RWPE2 (cell line): ENCODE measurements around the gene A1CF.

Source experiments
- ATAC-seq: fragments of 200-7000 bp; cut with Tn5 transposase; 3 replicates; pipeline ENCODE4 v1.9.1; 2021; ENCODE audit warnings: low read depth
- DNase-seq: peaks from one replicate; pipeline ENCODE4 v3.0.0-alpha.2; 2020; ENCODE audit warnings: low spot score
- H3K27ac ChIP-seq: fragments of 450-650 bp; 2 replicates; pipeline ENCODE4 v1.5.1; 2017; ENCODE audit warnings: mild to moderate bottlenecking; ENCODE audit not compliant: poor library complexity, severe bottlenecking
- H3K27me3 ChIP-seq: fragments of 250-450 bp; sonication (Bioruptor Pico); 2 replicates; pipeline ENCODE4 v1.5.1; 2021; ENCODE audit warnings: mild to moderate bottlenecking, moderate library complexity; ENCODE audit not compliant: insufficient read depth, poor library complexity, severe bottlenecking
- H3K36me3 ChIP-seq: fragments of 250-450 bp; sonication (Bioruptor Pico); 2 replicates; pipeline ENCODE4 v1.5.1; 2020; ENCODE audit warnings: low read depth, mild to moderate bottlenecking, moderate library complexity
- H3K4me1 ChIP-seq: fragments of 250-450 bp; sonication (Bioruptor Pico); 2 replicates; pipeline ENCODE4 v1.5.1; 2021; ENCODE audit warnings: mild to moderate bottlenecking, moderate library complexity; ENCODE audit not compliant: insufficient read depth, poor library complexity, severe bottlenecking
- H3K4me3 ChIP-seq: fragments of 250-450 bp; sonication (Bioruptor Pico); 2 replicates; pipeline ENCODE4 v1.5.1; 2021; ENCODE audit warnings: mild to moderate bottlenecking, moderate library complexity; ENCODE audit not compliant: severe bottlenecking
- H3K9me3 ChIP-seq: fragments of 250-450 bp; sonication (Bioruptor Pico); 2 replicates; pipeline ENCODE4 v1.5.1; 2021; ENCODE audit warnings: mild to moderate bottlenecking, moderate library complexity; ENCODE audit not compliant: severe bottlenecking
- TF ChIP-seq, protein P1 (sequence below): fragments of 450-650 bp; IDR thresholded peaks from one replicate; pipeline ENCODE4 v1.5.1; 2017; ENCODE audit warnings: mild to moderate bottlenecking, moderate library complexity; ENCODE audit not compliant: poor library complexity, severe bottlenecking

The A1CF gene

DNA sequence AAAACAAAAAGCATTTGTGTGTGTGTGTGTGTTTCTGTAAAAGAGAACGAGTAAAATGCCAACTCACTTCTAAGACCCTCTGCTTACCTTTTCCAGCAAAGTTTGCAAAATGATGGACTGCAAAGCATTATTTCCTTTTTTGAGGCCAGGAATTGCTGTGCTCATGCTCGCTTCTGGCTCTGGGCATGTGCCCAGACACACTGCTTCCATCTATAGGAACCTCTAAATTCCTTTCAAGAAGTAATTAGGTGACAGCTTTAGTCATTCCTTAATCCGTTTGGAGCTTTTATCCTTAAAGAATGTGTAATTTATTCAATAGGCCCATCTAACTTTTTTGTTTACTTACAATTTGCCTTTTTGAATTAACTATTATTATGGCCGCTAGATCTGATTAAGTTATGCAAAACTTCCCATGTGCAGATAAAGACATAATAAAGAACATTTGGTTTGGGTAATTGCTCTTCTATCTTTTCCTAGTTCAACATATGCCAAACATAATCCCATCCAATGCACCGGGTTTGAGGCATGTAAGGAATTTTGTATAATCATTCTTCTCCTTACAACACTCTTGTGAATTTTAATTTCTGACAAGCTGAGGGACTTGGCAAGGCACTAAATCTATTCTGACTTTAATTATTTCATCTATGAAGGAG is 34.7 kb downstream of the A1CF start:
- TF ChIP-seq, protein P1, sequence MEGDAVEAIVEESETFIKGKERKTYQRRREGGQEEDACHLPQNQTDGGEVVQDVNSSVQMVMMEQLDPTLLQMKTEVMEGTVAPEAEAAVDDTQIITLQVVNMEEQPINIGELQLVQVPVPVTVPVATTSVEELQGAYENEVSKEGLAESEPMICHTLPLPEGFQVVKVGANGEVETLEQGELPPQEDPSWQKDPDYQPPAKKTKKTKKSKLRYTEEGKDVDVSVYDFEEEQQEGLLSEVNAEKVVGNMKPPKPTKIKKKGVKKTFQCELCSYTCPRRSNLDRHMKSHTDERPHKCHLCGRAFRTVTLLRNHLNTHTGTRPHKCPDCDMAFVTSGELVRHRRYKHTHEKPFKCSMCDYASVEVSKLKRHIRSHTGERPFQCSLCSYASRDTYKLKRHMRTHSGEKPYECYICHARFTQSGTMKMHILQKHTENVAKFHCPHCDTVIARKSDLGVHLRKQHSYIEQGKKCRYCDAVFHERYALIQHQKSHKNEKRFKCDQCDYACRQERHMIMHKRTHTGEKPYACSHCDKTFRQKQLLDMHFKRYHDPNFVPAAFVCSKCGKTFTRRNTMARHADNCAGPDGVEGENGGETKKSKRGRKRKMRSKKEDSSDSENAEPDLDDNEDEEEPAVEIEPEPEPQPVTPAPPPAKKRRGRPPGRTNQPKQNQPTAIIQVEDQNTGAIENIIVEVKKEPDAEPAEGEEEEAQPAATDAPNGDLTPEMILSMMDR: no peak
- no peaks in the 10 kb centered on the region for H3K36me3 ChIP-seq
- peak overlapping the region; percentile 71 for H3K27ac ChIP-seq
- no peak overlapping the region for H3K4me3 ChIP-seq
- H3K27me3 ChIP-seq: no peaks in the 10 kb centered on the region
- no peaks in the 10 kb centered on the region for H3K9me3 ChIP-seq
- ATAC-seq (no peak), DNase-seq (no peak)
- H3K4me1 ChIP-seq: peaks cover 30% of the 10 kb centered on the region

DNA sequence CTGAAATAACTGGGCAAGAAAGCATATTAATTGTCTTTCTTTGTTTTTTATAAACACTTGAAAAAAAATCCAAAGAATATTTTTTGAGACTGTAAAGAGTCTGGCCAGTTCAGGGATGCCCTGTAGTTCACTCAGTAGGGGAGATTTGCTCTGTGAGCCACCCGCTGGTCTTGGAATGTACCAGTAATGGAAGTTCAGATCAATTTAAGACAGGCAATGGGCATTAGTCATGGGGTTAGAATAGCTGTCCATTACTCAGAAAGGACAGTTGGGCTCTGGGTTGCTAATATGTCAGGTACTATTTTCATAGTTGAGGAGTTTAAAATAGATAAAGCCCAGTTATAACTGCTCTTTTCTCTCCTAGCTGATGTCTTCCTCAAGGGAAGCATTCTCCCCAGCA is 38.7 kb downstream of the A1CF start:
- ATAC-seq (peak; percentile 45; the same call in 1 of the 3 replicates), DNase-seq (no peak)
- H3K4me3 ChIP-seq: no peak overlapping the region
- no peaks in the 10 kb centered on the region for H3K36me3 ChIP-seq
- no peak overlapping the region for H3K27ac ChIP-seq
- TF ChIP-seq, protein P1: no peak
- no peaks in the 10 kb centered on the region for H3K27me3 ChIP-seq
- peaks cover 13% of the 10 kb centered on the region for H3K4me1 ChIP-seq
- H3K9me3 ChIP-seq: no peaks in the 10 kb centered on the region

DNA sequence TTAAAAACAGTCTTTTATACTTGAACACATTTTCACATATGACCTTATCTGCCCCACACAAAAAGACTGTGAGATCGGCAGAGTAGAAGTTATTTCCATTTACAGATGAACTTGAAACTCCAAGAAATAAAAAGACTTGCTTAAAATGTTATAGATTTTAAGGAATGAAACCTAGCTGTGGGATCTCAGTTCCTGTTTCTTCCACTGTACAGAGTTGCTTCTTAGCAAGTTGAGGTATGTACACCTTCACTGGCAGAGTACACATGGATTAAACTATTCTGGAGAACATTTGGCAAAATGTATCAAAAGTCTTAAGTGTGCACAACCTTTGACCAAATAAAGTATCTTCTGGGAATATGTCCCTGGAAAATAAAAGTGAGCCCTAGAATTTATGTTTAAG is 48.3 kb downstream of the A1CF start:
- H3K4me3 ChIP-seq: no peak overlapping the region
- no peaks in the 10 kb centered on the region for H3K4me1 ChIP-seq
- H3K9me3 ChIP-seq: no peaks in the 10 kb centered on the region
- no peaks in the 10 kb centered on the region for H3K36me3 ChIP-seq
- no peak overlapping the region for H3K27ac ChIP-seq
- H3K27me3 ChIP-seq: no peaks in the 10 kb centered on the region
- TF ChIP-seq, protein P1: no peak
- DNase-seq (no peak), ATAC-seq (no peak)

DNA sequence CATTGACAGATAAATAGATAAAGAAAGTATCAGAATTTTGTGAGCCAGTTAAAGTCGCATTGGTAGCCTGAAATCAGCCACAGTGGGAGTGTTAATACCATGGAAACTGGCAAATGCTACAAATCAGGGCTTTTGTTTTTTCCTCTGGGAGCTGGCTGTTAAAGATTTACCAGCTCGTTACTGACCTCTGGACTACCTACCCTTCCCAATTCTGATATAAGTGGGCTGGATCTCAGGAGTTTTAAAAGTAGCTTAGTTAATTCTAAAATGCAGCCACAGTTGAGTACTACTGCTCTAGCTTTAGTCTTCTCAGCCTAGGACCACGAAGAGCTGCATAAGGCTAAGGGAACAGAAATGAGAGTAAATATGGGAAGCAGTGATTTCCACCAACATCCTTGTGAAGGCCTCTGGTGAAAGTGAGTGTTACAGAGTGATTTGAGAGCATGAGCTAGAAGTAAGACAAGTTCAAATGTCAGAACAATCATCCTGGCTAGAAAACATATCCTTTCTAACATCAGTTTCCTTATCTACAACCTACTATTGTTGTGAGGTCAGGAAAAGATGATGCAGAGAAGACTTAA is 53.2 kb downstream of the A1CF start:
- Histone ChIP-seq H3K27me3 (no peaks in the 10 kb centered on the region), H3K4me1 (no peaks in the 10 kb centered on the region), H3K4me3 (no peak overlapping the region), H3K36me3 (no peaks in the 10 kb centered on the region), H3K9me3 (no peaks in the 10 kb centered on the region), H3K27ac (no peak overlapping the region)
- ATAC-seq (no peak), DNase-seq (no peak)
- TF ChIP-seq, protein P1: no peak

DNA sequence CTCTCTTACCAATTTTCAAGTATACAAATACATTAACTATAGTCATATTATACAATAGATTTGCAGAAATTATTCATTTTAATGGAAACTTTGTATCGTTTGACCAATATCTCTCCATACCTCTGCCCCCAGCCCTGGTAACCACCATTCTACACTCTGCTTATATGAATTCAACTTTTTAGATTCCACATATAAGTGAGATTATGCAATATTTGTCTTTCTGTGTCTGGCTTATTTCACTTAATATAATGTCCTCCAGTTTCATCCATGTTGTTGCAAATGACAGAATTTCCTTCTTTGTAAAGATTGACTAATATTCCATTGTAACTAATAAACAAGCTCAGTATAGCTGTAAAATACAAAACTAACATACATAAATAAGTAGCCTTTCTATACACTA is 55.4 kb downstream of the A1CF start:
- H3K27me3 ChIP-seq: no peaks in the 10 kb centered on the region

More for the DNA sequence above, 55.4 kb downstream of the A1CF start:
- TF ChIP-seq, protein P1: no peak
- no peak overlapping the region for H3K27ac ChIP-seq
- H3K4me1 ChIP-seq: no peaks in the 10 kb centered on the region
- ATAC-seq: no peak
- no peaks in the 10 kb centered on the region for H3K36me3 ChIP-seq
- no peak for DNase-seq
- no peaks in the 10 kb centered on the region for H3K9me3 ChIP-seq
- H3K4me3 ChIP-seq: no peak overlapping the region
